ENCODE data around the gene MRPL44.
"Not testable (repeated sequence)": the region's sequence is repeated elsewhere in the genome, so short reads cannot be mapped to it uniquely, and the experiment has no call there.

MRPL44 gene

DNA sequence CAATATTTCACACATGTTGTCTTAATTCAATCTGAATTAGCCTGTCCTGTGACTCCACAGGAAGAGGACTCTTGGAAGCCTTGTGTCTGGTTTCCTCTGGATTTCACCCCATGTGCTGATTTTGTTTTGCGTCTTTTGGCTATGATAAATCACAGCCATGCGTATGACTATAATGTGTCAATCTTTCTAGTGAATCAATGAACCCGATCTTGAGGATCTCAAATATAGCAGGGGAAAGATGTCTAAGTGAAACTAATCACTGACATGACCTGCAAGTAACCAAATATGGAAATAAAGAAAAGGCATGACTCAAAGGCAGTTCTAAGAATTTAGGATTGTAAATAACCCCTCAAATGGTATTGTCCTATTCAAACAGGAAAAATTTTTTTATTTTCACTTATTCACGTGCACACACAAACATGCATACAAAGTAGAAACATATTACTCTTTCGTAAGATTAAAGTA lies 20.4 kb upstream of the MRPL44 start:
- no peak for DNase-seq (ENCODE audit: low spot score)

DNA sequence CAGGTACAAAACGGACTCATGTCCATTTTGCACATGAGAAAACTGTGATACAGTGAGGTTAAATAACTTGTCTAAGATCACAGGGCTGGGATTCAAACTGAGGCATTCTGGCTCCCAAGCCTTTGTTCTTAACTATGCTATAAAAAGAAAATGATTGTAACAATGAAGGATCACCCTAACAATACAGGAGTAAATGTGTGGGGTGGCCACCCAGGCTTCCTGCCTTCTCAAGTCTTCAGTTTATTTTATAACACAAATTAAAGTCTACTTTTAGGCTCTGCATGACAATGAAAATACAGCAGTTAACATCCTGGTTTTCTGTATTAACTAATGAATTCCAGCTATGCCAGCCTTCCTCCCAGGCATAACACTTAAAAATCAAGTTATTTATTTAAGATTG lies 19.7 kb upstream of the MRPL44 start:
- no peak for DNase-seq (ENCODE audit: low spot score)

DNA sequence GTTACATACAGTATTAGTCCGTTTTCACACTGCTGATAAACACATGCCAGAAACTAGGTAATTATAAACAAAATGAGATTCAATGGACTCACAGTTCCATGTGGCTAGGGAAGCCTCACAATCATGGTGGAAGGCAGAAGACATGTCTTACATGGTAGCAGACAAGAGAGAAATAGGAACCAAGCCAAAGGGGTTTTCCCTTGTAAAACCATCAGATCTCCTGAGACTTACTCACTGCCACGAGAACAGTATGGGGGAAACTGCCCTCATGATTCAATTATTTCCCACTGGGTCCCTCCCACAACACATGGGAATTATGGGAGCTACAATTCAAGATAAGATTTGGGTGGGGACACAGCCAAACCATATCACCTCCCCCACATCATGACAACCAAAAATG lies 17.8 kb upstream of the MRPL44 start:
- DNase-seq (ENCODE audit: low spot score) = not testable (repeated sequence)

DNA sequence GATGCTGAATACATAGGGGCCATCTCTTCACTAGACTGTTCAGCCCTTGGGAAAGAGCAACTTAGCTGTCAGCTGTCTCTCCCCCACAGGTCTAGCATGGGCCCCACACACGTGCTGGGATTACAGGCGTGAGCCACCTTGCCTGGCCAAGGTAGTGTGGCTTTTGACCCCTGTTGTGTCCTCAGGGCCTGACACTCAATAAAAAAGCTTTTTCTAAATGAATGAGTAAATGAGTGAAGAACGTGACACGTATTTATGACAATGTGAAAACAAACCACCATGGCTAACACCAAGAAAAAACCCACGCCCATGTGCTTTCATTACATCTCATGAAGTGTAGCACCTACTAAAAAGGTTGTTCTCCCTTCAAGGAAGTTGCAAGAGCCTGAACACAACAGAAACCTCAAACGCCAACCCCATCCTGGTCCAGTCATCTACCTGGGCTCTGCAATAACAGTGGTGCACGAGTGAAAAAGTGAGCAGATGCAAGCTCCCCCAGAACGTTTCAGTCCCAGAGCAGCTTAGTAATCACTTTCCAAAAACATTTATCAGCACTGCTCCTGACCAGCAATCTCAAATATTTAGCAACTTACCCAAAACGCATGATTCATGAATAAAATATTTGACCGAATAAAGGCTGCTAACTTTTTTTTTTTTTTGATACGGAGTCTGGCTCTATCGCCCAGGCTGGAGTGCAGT lies 15.5 kb upstream of the MRPL44 start:
- DNase-seq (ENCODE audit: low spot score) = no peak

DNA sequence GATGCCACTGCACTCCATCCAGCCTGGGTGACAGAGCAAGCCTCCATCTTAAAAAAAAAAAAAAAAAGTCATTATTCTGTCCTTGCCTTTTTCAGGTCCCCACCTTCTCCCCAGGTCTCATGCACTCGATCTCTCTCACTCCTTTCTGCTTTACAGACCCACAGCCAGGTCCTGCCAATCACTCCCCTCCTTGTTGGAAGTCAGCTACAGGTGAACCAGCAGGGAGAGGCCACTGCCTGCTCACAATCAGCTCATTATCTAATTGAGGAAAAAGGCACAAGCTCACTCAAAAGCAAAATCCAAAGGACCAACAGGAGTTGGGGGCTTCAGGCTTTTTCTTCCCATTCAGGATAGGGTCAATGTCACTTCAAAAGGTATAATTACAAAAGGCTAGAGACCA lies 14.1 kb upstream of the MRPL44 start:
- DNase-seq (ENCODE audit: low spot score) = no peak

DNA sequence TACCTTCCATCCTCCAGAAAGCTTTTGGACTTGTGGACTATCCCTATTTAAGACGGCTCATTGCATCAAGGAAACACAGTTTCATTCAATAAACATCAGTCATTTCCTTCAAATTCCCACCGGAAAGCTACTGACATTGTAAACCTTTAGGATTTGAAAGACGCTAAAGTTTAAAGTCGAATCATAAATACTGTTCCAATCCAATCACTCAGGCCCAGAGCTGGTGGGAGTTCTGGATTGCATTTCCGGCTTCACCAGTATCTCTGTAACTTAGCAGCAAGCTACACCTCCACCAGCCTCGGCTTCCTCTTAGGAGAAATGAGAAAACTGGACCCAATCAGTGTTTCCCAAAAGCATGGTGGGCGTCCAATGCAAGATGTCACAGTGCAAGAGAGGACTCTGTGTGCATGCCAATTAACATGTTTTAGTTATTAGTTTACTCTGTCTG lies 13.7 kb upstream of the MRPL44 start:
- peak; percentile 65 for DNase-seq (ENCODE audit: low spot score)

DNA sequence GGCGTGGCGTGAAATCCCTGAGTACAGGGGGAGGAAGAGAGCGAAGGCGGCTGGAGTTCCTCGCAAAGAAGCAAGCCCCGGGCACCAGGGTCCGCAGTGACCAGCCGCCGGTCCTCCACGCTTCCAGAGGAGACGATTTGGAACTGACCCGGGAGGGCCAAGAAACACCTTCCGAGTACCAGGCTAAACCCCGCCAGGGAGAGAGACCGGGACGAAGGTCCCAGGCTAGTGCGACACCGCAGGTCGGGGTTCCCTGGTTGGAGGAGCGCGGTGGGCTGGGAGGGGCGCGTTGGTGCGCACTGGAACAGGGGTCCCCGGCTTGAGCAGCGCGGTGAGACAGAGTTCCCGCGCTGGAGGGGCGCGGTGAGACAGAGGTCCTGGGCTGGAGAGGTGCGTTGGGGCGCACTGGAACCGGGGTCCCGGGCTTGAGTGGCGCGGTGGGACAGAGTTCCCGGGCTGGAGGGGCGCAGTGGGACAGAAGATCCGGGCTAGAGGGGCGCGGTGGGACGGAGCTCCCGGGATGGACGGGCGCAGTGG lies 13.0 kb upstream of the MRPL44 start:
- peak; percentile 31 for DNase-seq (ENCODE audit: low spot score)

DNA sequence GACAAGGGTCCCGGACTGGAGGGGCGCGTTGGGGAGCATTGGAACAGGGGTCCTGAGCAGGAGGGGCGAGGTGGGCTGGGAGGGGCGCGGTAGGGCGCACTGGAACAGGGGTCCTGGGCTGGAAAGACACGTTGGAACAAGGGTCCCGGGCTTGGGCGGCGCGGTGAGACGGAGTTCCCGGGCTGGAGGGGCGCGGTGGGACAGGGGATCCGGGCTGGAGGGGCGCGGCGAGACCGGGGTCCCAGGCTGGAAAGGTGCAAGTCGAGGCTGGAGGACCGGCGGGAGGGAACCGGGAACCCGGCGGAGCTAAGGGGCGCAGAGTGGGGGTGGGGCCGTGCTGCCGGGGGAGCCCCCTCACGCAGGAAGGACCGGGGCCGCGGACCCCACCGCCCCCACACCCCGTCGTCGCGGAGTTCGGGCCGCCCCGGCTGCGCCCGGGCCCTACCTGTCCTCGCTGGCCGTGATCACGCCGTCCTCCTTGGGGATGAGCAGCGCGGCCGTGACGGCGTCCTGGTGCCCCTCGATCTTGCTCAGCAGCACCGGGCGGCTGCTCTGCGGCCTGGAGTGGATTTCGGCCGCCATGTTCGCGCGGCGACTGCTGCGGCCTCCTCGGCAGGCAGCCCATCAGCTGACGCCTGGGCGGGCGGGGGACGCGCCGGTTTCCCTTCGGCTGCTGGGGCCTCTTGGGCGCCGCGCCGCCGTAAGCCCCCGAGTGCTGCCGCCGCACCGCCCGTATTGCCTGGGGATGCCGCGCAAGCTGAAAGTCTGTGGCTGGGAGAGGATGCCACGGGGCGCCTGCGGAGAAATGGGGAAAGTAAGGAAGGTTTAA lies 12.3 kb upstream of the MRPL44 start, which contains the start of gene WDFY1:
Gene WDFY1 (minus strand): TSS at position 633 of the 829 bp plus-strand sequence. CDS start 51 bp downstream, at position 582.
- DNase-seq (ENCODE audit: low spot score) = peak; percentile 96

DNA sequence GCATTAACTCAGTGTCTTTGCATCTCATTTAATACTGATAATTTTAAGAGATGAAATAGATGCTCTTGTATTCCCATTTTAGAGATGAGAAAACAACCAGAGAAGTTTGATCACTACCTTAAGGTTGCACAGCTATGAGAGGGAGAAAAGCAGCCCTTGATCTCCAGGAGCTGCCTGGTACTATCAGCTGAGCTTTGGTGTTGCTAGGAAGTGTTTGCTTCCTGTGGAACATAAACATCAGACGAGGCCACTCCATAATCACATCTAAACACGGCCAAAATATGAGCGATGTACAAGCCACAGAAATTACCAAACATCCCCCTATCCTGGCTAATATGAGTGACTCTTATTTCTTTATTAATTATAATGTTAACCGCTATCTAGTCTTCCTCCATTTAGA lies 11.5 kb upstream of the MRPL44 start:
- no peak for DNase-seq (ENCODE audit: low spot score)

DNA sequence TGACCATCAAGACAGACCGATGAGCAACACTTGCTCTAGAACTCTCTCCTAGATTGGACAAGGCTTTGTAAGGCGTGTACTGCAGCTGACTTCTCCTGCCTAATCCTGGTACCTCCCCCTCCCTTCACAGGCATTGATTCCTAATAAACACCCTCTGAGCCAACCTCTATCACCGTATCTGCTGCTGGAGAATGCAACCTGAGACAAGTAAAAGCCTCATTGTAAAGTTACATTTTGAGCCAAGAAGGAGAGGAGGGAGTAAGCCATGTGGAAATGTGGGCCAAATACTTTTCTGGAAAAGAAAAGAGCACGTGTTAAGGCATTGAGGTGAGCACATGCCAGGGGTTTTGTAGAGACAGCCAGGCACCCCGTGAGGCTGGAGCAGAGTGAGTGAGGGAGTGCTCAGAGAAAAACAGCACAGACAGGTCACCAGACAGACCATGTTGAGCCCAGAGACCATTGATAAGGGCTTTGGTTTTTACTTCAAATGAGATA lies 9.5 kb upstream of the MRPL44 start:
- no peak for DNase-seq (ENCODE audit: low spot score)

DNA sequence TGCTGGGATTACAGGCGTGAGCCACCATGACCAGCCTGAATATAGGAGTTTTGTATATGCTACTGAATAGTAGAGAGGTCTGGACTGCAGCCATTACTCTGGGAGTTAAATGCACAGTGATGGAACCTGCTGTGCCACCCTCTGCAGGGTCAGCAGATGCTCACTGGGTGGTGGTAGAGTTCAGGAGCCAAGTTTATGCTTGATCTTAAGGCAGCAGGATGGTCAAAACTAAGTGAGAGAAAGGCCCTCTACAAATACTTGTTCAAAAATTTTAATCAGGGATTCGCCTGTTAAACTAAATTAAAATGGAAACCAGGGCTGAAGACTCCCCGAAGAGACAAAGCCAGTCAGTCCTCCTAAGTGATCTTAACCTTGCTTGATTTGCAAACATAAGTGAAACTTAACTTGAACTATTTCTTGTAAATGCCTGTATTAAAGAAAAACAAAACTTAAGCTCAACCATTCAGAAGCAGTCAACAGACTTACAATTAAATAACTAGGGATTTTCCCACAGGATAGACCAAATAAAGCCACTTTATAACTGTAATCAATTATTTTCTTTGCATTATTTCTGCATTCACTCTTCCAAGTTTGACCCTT lies 7.9 kb upstream of the MRPL44 start:
- no peak for DNase-seq (ENCODE audit: low spot score)

DNA sequence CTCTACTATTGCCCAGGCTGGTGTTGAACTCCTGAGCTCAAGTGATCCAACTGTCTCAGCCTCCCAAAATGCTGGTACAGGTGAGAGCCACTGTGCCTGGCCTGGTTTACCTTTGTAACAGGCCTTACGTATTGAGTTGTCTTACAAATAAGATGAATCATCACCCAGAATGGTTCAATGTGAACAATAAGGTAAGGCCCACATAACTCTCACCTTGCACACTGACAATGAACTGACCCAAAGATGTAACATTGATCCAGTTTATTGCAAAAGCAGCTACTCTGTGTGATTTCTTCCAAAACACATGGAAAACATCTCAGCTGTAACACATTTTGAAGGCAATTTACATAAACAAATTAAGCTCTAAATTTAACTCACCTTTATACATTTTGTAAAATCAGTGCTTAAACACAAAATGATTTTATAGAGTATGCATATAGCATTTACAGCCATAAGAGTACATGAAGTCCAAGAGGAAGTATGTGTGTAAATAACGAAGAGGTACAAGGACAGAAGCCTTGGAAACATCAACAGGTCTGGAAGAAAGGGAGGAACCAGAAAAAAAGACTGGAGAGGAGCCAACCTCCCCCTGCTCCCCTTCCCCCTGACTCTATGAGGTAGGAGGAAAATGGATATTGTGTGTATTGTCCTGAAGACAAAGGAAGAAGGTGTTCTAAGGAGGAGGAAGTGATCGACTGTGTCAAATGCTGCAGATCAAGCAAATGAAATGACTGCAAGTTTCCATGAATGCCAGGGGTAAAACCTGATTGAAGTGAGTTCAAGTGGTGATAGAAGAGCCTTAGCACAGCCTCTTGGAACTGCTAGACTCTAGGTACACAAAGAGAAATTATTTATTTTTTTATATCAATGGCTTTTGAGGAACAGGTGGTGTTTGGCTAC lies 6.6 kb upstream of the MRPL44 start:
- DNase-seq (ENCODE audit: low spot score) = no peak

DNA sequence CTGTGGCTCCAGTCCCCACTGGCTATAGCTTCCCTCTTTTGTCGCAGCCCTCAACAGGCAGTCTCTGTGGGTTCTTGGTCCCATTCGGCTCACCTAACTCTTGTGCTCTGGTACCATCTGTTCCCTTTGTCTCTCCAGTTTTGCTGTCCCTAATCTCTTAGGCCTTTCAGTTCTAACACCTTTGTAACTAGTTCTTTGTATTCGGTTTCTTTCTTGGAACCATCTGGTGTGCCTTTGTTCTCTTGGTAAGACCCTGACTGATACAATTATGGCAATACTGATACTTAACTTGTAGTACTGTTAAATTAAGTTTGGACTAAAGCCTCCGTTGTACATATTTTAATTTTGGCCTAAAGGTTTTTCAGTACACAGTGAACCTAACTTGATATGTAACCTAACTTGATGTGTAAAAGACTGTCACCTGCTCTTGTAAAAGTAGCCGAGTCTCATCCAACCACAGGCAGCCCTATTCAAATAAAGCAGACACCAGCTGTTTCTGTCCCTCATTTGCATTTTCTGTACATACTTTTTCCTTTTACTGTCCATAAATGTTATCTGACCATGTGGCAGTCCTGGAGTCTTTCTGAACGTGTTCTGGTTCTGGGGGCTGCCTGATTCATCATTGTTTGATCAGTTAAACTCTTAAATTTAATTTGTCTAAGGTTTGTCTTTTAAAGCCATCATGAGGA lies 4.8 kb upstream of the MRPL44 start:
- DNase-seq (ENCODE audit: low spot score) = no peak

DNA sequence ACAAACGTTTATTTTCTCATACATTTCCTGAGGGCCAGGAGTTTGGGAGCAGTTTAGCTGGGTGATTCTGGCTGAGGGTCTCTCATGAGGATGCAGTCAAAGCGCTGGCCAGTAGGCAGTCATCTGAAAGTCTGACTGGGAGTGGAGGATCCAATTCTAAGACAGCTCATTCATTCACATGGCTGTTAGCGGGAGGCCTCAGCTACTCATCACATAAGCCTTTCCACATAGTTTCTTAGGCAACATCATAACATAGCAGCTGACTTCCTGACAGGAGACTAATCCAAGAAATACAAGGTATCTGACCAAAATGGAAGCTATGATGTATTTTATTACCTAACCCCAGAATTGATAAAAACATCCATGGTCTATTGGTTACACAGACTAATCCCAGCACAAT lies 2.9 kb upstream of the MRPL44 start:
- no peak for DNase-seq (ENCODE audit: low spot score)

DNA sequence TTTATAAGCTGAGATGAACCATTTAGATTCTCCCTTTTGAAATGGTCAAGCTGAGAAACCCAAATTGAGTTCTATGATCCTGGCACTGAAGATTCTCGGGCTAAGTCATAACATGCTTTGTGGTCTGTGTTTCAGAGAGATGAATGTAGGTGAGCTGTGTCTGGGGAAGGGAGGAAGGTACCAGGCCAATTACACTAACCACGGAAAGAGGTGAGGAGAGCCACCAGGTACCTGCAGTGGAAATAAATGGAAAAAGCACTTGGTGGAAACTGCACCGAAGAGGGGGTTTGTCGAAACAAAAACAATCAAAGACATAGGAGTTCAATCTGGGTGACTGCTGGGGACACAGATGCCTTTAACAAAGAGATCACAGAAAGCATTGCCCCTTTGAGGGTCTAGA lies 963 bp upstream of the MRPL44 start:
- DNase-seq (ENCODE audit: low spot score) = no peak

DNA sequence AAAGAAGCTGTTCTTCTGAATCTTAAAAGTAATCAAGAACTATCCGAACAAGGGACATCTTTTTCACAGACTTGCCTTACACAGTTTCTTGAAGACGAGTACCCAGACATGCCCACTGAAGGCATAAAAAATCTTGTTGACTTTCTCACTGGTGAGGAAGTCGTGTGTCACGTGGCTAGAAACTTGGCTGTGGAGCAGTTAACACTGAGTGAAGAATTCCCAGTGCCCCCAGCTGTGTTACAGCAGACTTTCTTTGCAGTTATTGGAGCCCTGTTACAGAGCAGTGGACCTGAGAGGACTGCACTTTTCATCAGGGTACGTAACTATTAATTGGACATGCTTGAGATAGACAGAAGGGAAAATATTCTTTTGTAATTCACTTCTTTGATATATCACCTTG lies 2.4 kb downstream of the MRPL44 start:
- DNase-seq (ENCODE audit: low spot score) = peak; percentile 55

DNA sequence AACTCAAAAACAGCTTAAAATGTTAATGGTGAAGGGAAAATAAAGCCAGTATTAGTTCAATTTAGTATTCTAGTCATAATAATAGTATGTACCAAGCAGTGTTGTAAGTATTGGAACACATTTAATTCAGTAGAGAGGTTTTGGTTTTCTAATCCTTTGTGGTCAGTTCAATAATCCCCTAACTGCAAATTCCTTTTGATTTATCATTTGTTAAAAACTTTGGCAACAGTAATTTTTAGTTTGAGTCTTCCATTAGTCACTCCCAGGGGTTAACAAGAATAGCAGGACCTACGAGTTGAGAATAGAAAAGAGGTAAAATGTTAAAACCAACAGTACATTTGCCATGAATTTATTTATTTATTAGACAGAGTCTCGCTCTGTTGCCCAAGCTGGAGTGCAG lies 10.7 kb downstream of the MRPL44 start:
- no peak for DNase-seq (ENCODE audit: low spot score)

DNA sequence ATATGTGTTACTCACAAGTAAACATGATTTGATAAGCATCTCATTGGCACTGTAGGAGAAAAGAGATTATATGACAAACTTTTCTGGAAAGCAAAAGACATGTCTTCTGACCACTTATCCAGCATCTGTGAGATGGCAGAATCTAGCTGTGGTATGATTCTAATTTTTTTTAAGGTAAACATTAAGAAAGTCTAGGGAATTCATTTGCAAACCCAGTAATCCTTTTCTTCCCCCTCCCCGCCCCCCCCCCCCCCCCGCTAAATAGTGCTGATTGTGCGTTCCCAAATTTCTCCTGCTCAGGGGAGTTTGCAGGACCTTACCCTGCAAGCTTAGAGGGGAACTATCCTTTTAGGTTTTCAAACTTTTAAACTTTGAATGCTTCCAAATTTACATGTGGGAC lies 12.1 kb downstream of the MRPL44 start:
- DNase-seq (ENCODE audit: low spot score) = no peak

DNA sequence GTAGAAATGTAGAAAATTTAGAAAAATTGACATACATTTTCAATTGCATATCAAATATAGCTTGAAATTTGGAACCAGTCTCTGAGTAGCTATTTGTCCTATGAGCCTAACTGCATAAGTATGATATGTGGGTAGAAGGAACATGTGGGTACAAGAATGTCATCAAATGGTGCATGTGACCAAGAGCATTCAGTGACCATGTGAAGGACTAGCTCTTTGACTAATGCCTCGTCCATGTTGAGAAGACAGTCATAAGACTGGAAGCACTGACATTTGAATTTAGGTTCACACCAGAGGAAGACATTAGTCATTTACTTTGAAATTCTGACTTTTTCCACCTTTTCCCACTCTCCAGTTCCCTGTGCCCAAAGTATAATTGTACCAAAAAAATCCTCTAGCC lies 12.6 kb downstream of the MRPL44 start:
- DNase-seq (ENCODE audit: low spot score) = no peak

DNA sequence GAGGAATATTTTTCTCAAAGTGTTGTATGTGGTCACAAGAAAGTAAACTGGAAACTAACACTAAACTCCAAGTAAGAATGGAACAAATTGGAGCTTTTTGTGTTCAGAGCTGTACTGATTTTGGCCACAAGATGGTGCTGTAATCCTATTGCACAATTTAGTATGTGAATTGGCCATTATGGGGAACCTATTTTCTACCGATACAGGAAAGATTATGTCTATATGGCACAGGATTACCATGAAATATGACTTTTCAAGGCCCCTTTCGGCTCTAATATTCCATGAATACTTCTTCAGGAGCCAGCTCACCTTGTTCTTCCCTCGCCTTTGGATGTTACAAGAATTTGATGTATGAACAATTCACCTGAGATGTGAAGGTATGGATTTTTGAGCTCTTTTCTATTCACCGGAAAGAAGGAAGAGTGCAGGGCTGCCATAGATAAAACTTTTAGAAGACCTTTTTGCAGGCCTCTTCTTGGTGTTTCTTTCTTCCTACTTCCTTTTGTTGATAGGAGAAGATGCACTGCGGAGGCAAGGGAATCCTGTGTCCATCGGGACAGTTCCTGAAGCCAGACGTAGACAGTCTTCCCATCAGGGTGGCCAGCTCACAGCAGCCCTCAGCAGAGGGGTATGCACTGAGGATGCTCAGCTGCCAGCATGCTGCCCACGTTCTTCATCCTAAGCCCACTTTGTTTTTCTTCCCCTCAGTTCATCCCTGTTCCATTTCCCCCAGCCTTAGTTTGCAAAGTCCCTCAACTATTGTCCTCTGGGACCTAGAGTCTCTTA lies 13.3 kb downstream of the MRPL44 start:
- DNase-seq (ENCODE audit: low spot score) = peak; percentile 69

Data from Ammon's horn (tissue), 1 donor.